ENCODE data around the gene SERPINE1.

DNA sequence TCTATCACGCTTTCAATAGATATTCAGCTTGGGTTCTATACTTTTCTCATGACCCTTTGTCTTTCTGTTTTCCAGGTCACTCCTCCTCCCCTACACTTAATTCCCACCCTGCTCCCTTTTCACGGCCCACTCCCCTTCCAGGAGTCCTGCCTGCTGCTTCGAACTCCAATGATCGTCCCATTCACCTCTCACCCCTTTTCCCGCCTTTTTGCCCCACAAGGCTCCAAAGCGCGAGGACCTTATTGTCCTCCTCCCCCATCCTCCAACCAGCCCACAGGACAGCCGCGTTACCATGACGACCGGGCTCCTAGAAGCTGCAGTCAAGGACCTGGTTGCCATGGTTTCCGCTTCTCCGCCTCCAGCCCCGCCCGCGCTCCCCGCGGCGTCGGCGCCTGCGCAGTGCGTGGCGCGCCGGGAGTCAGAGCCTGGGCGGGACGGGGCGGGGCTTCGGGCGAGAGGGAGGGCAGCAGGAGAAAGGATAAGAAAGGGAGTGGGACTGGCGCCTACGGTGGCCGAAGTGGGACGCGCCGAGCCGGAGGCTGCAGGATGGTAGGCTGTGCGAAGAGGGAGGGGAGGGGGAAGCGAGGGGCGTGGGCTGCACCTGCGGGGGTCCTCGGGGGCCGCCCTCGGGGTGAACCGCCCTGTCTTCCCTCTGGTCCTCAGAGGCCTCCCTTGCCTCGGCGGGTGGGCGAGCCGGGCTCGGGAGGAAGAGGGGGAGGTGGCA lies 27.2 kb downstream of the SERPINE1 start, which contains the start of gene AP1S1:
- TF ChIP-seq SP1 (IDR thresholded peaks at IDR 0.05; ENCODE audit: low read depth, low read length) = no peak; the same call in 1 of the 2 replicates
- TF ChIP-seq CTCF (IDR thresholded peaks at IDR 0.05; ENCODE audit: control extremely low read depth in 1 of 3, insufficient read depth in 1 of 3, low read depth in 1 of 3, low read length in 3 of 3) = no peak
- no peak for TF ChIP-seq POLR2A (IDR thresholded peaks at IDR 0.05; ENCODE audit: control extremely low read depth in 1 of 2, low read depth in 2 of 2, low read length in 2 of 2)
- TF ChIP-seq MAFK (IDR thresholded peaks at IDR 0.05; ENCODE audit: low read depth, low read length) = no peak
- no peak for TF ChIP-seq ATF3 (IDR thresholded peaks at IDR 0.05; ENCODE audit: insufficient read depth, low read depth, low read length)
- TF ChIP-seq JUND (IDR thresholded peaks at IDR 0.05; ENCODE audit: low read length) = no peak
- TF ChIP-seq CBX5 (IDR thresholded peaks at IDR 0.05; ENCODE audit: low read depth, low read length) = no peak
- no peak; the same call in none of the 2 replicates for TF ChIP-seq YY1 (IDR thresholded peaks at IDR 0.05; ENCODE audit: low read depth, low read length)

Data from H1 (cell line).